Activated CD4-positive, alpha-beta memory T cell treated with anti-CD3 and anti-CD28 coated beads for 36 hours (primary cell): ENCODE results near the gene TRIM51G. TPM values are rescaled to one million over a fixed set of nuclear protein-coding genes. Genes with fewer than 3 reads are reported as not detected.
"Not testable (repeated sequence)": the region's sequence is repeated elsewhere in the genome, so short reads cannot be mapped to it uniquely, and the experiment has no call there.

Experiments used
- CTCF ChIA-PET: fragments of 350-600 bp; sonication (Branson Sonifier 250); formaldehyde crosslinking; loops from one replicate; lab custom pipeline; 2021; ENCODE audit warnings: antibody characterized with exemption, inconsistent platforms; lab: Charles Lee
- POLR2A ChIA-PET: fragments of 350-600 bp; sonication (Branson Sonifier 250); formaldehyde crosslinking; loops from one replicate; lab custom pipeline; 2021; ENCODE audit warnings: antibody characterized with exemption; lab: Charles Lee
- DNase-seq: peaks from one replicate; pipeline ENCODE4 v3.0.0-alpha.2; 2020
- H3K27ac Mint-ChIP-seq: one replicate; pipeline ENCODE4 v1.8.0; 2021; ENCODE audit warnings: mixed read lengths
- H3K27me3 Mint-ChIP-seq: one replicate; pipeline ENCODE4 v1.8.0; 2021; ENCODE audit warnings: mixed read lengths
- H3K36me3 Mint-ChIP-seq: one replicate; pipeline ENCODE4 v1.8.0; 2021; ENCODE audit warnings: mixed read lengths
- H3K4me1 Mint-ChIP-seq: one replicate; pipeline ENCODE4 v1.8.0; 2021; ENCODE audit warnings: low read depth, mixed read lengths
- H3K4me3 Mint-ChIP-seq: one replicate; pipeline ENCODE4 v1.8.0; 2021; ENCODE audit warnings: mild to moderate bottlenecking, mixed read lengths
- H3K9me3 Mint-ChIP-seq: one replicate; pipeline ENCODE4 v1.8.0; 2021; ENCODE audit warnings: mixed read lengths
- intact Hi-C: fragments of 100-400 bp; cut with micrococcal nuclease; formaldehyde crosslinking; loops from one replicate; pipeline ENCODE4 v1.15.1; 2023
- total RNA-seq, 2 experiments: library from RNA; stranded (reverse); gene quantifications; one replicate each; pipeline ENCODE4 v1.2.3, GENCODE V29; 2021

TRIM51G gene, protein sequence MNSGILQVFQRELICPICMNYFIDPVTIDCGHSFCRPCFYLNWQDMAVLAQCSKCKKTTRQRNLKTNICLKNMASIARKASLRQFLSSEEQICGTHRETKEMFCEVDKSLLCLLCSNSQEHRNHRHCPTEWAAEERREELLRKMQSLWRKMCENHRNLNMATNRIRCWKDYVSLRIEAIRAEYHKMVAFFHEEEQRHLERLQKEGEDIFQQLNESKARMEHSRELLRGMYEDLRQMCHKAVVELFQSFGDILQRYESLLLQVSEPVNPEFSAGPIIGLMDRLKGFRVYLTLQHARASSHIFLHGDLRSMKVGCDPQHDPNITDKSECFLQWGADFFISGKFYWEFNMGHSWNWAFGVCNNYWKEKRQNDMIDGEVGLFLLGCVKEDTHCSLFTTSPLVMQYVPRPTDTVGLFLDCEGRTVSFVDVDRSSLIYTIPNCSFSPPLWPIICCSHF
- total RNA-seq, result not detected

DNA sequence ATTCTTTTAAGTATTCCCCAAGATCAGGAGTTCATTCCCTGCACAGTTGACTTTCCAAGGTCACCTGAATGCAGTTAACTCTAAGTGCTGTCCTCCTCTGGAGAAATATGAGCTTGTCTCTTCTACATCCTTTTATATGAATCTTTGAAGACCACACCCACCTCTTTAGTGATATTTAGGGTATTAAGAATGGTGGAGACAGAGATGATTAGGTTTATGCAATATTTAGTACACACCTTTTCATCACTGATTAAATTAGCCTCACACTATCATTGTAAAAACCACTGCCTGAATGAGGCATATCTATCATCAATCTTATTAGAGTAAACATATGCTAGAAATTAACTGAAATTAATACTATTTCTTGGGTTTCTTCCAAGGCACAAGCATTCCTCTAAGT lies at the start of gene TRIM51G:
Gene TRIM51G, minus strand, starts transcription at position 101 of the 400 bp plus-strand sequence. CDS start 2,190 bp downstream, outside the sequence.
- H3K27ac Mint-ChIP-seq, intact Hi-C loops, H3K9me3 Mint-ChIP-seq, POLR2A ChIA-PET, H3K27me3 Mint-ChIP-seq, H3K4me3 Mint-ChIP-seq, CTCF ChIA-PET, H3K36me3 Mint-ChIP-seq, DNase-seq, H3K4me1 Mint-ChIP-seq: not testable (repeated sequence)

DNA sequence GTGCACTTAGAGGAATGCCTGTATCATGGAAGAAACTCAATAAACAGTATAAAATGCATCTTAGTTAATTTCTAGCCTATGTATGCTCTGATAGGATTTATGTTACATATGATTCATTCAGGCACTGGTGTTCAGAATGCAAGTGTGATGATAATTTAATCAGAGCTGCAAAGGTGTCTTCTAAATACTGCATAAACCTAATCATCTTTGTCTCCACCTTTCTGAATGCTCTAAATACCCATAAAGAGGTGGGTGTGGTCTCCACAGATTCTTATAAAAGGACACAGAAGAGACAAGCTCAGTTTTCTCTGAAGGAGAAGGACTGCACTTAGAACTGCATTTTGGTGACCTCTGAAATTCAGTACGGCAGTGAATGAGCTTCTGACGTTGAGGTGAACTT lies 44.8 kb upstream of the TRIM51G start, which contains the start of gene TRIM49B:
Gene TRIM49B, plus strand, starts transcription at position 301 of the 400 bp plus-strand sequence. CDS start 2,777 bp downstream, outside the sequence.
- intact Hi-C loops, H3K9me3 Mint-ChIP-seq, H3K4me1 Mint-ChIP-seq, DNase-seq, POLR2A ChIA-PET, H3K36me3 Mint-ChIP-seq, H3K4me3 Mint-ChIP-seq, CTCF ChIA-PET, H3K27ac Mint-ChIP-seq, H3K27me3 Mint-ChIP-seq: not testable (repeated sequence)

DNA sequence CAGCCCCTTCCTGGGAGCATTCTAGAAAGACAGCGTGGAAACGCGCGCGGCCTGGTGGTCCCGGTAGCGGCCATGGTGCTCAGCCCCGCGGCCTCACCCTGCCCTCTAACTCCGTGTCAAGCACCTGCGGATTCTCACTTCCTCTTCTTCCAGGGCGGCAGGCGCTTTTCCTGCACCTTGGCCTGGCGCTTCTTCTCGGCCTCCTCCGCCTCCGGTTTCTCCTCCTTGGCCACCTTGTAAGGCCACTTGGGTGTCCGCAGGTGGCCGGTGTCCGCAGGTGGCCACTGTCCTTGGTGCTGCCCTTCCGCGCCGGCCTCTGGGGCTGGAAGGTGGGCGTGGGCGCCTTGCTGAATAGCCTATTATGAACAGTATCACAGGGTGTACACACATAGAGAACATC lies 15.1 kb downstream of the TRIM51G start:
- H3K4me1 Mint-ChIP-seq, H3K27me3 Mint-ChIP-seq, H3K36me3 Mint-ChIP-seq, H3K9me3 Mint-ChIP-seq, CTCF ChIA-PET, DNase-seq, intact Hi-C loops, H3K4me3 Mint-ChIP-seq, POLR2A ChIA-PET, H3K27ac Mint-ChIP-seq: not testable (repeated sequence)

DNA sequence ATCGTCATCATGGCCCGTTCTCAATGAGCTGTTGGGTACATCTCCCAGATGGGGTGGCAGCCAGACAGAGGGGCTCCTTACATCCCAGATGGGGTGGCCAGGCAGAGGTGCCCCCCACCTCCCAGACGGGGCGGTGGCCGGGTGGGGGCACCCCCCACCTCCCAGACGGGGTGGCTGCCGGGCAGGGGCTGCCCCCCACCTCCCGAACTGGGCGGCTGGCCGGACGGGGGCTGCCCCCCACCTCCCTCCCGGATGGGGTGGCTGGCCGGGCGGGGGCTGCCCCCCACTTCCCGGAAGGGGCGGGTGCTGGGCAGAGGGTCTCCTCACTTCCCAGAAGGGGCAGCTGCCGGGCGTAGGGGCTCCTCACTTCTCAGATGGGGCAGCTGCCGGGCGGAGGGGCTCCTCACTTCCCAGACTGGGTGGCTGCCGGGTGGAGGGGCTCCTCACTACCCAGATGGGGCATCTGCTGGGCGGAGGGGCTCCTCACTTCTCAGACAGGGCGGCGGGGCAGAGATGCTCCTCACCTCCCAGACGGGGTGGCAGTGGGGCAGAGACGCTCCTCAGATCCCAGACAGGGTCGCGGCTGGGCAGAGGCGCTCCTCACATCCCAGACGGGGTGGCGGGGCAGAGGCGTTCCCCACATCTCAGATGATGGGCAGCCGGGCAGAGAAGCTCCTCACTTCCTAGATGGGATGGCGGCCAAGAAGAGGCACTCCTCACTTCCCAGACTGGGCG lies 28.2 kb downstream of the TRIM51G start:
- H3K4me3 Mint-ChIP-seq, H3K27me3 Mint-ChIP-seq, H3K9me3 Mint-ChIP-seq, intact Hi-C loops, POLR2A ChIA-PET, H3K27ac Mint-ChIP-seq, H3K4me1 Mint-ChIP-seq, DNase-seq, H3K36me3 Mint-ChIP-seq, CTCF ChIA-PET: not testable (repeated sequence)

DNA sequence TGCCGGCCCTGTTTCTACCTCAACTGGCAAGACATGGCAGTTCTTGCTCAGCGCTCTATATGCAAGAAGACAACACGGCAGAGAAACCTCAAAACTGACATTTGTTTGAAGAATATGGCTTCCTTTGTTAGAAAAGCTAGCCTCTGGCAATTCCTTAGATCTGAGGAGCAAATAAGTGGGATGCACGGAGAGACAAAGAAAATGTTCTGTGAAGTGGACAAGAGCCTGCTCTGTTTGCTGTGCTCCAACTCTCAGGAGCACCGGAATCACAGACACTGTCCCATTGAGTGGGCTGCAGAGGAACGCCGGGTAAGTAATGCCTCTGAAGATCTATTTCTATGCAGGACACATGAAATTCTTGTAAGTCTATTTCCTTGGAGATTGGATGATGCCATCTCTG lies 37.9 kb downstream of the TRIM51G start:
- POLR2A ChIA-PET, H3K27me3 Mint-ChIP-seq, intact Hi-C loops, H3K4me3 Mint-ChIP-seq, DNase-seq, H3K27ac Mint-ChIP-seq, H3K9me3 Mint-ChIP-seq, H3K36me3 Mint-ChIP-seq, H3K4me1 Mint-ChIP-seq, CTCF ChIA-PET: not testable (repeated sequence)

Other genes starting within 250 kb of the TRIM51G start
- gene TRIM49B, start 44.9 kb upstream of the TRIM51G start, total RNA-seq, result not detected
- not detected for gene TRIM64C, start 75.2 kb upstream of the TRIM51G start, total RNA-seq
- not detected for gene FOLH1, start 224.7 kb upstream of the TRIM51G start, total RNA-seq